Loucy (cell line): Measurements from ENCODE around the gene SEC23IP.
A peak's percentile ranks its signal among the peaks of the same experiment; 100 is the strongest.

Source experiments
- H2AFZ ChIP-seq: fragments of 200-600 bp; sonication (generic); 2 replicates; pipeline ENCODE4 v1.6.0; 2016; ENCODE audit warnings: antibody characterized with exemption, mild to moderate bottlenecking, low read length, moderate library complexity
- H3F3A ChIP-seq: fragments of 200-600 bp; 2 replicates; pipeline ENCODE4 v1.6.0; 2016; ENCODE audit warnings: antibody characterized with exemption, low read depth, mild to moderate bottlenecking
- H3K27me3 ChIP-seq: fragments of 200-600 bp; sonication (generic); 2 replicates; pipeline ENCODE4 v1.6.1; 2014; ENCODE audit warnings: low read length, mild to moderate bottlenecking; ENCODE audit not compliant: insufficient read depth, poor library complexity, severe bottlenecking
- H3K36me3 ChIP-seq: fragments of 200-600 bp; sonication (generic); 2 replicates; pipeline ENCODE4 v1.6.1; 2016; ENCODE audit warnings: low read length; ENCODE audit not compliant: insufficient read depth
- H3K4me1 ChIP-seq: fragments of 200-600 bp; sonication (generic); 2 replicates; pipeline ENCODE4 v1.5.1; 2014; ENCODE audit warnings: low read length, mild to moderate bottlenecking; ENCODE audit not compliant: insufficient read depth, poor library complexity, severe bottlenecking
- H3K4me2 ChIP-seq: fragments of 200-600 bp; sonication (generic); 2 replicates; pipeline ENCODE4 v1.6.0; 2014; ENCODE audit warnings: antibody characterized with exemption, low read length, low read depth, mild to moderate bottlenecking; ENCODE audit not compliant: poor library complexity, severe bottlenecking
- H3K4me3 ChIP-seq: fragments of 200-600 bp; sonication (generic); 2 replicates; pipeline ENCODE4 v1.5.1; 2014; ENCODE audit warnings: low read length, mild to moderate bottlenecking, mixed read lengths; ENCODE audit not compliant: poor library complexity, severe bottlenecking
- H3K79me2 ChIP-seq: fragments of 200-600 bp; sonication (generic); 2 replicates; pipeline ENCODE4 v1.6.1; 2014; ENCODE audit warnings: low read length; ENCODE audit not compliant: insufficient read depth
- H3K9ac ChIP-seq: fragments of 200-600 bp; sonication (generic); 2 replicates; pipeline ENCODE4 v1.6.0; 2014; ENCODE audit warnings: mild to moderate bottlenecking, low read depth, low read length, moderate library complexity; ENCODE audit not compliant: poor library complexity, severe bottlenecking
- H3K9me2 ChIP-seq: fragments of 200-600 bp; sonication (generic); replicated peaks from 2 replicates; pipeline ENCODE4 v1.6.1; 2016; ENCODE audit warnings: low read depth, low read length, mixed read lengths
- H3K9me3 ChIP-seq: fragments of 200-600 bp; sonication (generic); 2 replicates; pipeline ENCODE4 v1.6.1; 2014; ENCODE audit warnings: mild to moderate bottlenecking, antibody characterized with exemption, low read length, low read depth; ENCODE audit not compliant: insufficient read depth
- H4K20me1 ChIP-seq: fragments of 200-600 bp; sonication (generic); 2 replicates; pipeline ENCODE4 v1.6.0; 2014; ENCODE audit warnings: antibody characterized with exemption, low read length, mild to moderate bottlenecking; ENCODE audit not compliant: insufficient read depth, poor library complexity, severe bottlenecking
- CTCF ChIP-seq: fragments of 200-600 bp; sonication (generic); conservative IDR thresholded peaks from 2 replicates; pipeline ENCODE4 v1.5.1; 2014; ENCODE audit warnings: mild to moderate bottlenecking, antibody characterized with exemption, low read length
- EZH2phosphoT487 ChIP-seq: fragments of 200-600 bp; IDR thresholded peaks from 2 replicates; pipeline ENCODE4 v1.6.1; 2018; ENCODE audit warnings: antibody characterized with exemption, mild to moderate bottlenecking, moderate library complexity, borderline replicate concordance

The SEC23IP gene

GRCh38 chr10:119892188-119893065 is at the start of gene SEC23IP:
SEC23IP (plus strand) TSS chr10:119892730; CDS start chr10:119892783, 53 bp downstream.
- no peak for TF ChIP-seq EZH2phosphoT487
- TF ChIP-seq CTCF, result no peak
- peaks cover 28% of the 10 kb centered on the region for H4K20me1 ChIP-seq
- peak within 1 kb of the TSS; percentile 89 for H3K4me3 ChIP-seq
- H2AFZ ChIP-seq, result peak within 1 kb of the TSS; percentile 100
- peak within 1 kb of the TSS; percentile 99 for H3K4me2 ChIP-seq
- H3K36me3 ChIP-seq, result no peaks in the 10 kb centered on the region
- no peaks in the 10 kb centered on the region for H3F3A ChIP-seq
- H3K79me2 ChIP-seq, result peaks cover 62% of the 10 kb centered on the region
- H3K27me3 ChIP-seq, result no peaks in the 10 kb centered on the region
- H3K9ac ChIP-seq, result peak within 1 kb of the TSS; percentile 84
- H3K4me1 ChIP-seq, result peaks cover 32% of the 10 kb centered on the region
- no peaks in the 10 kb centered on the region for H3K9me2 ChIP-seq
- no peaks in the 10 kb centered on the region for H3K9me3 ChIP-seq

- no peaks in the 10 kb centered on the region for H3K9me3 ChIP-seq
- peaks cover 94% of the 10 kb centered on the region for H3K36me3 ChIP-seq
- TF ChIP-seq EZH2phosphoT487, result no peak
- no peak for TF ChIP-seq CTCF
- no peaks in the 10 kb centered on the region for H3K27me3 ChIP-seq
- H3K9ac ChIP-seq, result no peak overlapping the region
- H4K20me1 ChIP-seq, result no peaks in the 10 kb centered on the region
- H3K4me2 ChIP-seq, result no peak overlapping the region
- H3K9me2 ChIP-seq, result no peaks in the 10 kb centered on the region
- H3K4me3 ChIP-seq, result no peak overlapping the region
- no peaks in the 10 kb centered on the region for H3F3A ChIP-seq
- H2AFZ ChIP-seq, result no peak overlapping the region
- H3K79me2 ChIP-seq, result no peaks in the 10 kb centered on the region
- H3K4me1 ChIP-seq, result no peaks in the 10 kb centered on the region
Measured at GRCh38 chr10:119845656-119846055, 46.9 kb upstream of the SEC23IP start.

- Histone ChIP-seq H3K27me3 (no peaks in the 10 kb centered on the region), H3K4me2 (no peak overlapping the region), H3K9me3 (no peaks in the 10 kb centered on the region), H2AFZ (no peak overlapping the region), H3K79me2 (no peaks in the 10 kb centered on the region), H3F3A (no peaks in the 10 kb centered on the region), H3K4me1 (no peaks in the 10 kb centered on the region), H3K4me3 (no peak overlapping the region), H3K9ac (no peak overlapping the region), H4K20me1 (no peaks in the 10 kb centered on the region), H3K9me2 (no peaks in the 10 kb centered on the region), H3K36me3 (peaks cover 83% of the 10 kb centered on the region)
- TF ChIP-seq EZH2phosphoT487, result no peak
- no peak for TF ChIP-seq CTCF
Measured at GRCh38 chr10:119849031-119849789, 43.3 kb upstream of the SEC23IP start.
